HEK293T (cell line): ENCODE measurements around the gene SNX3.

Source experiments
- CTCF ChIA-PET: fragments of 350-600 bp; formaldehyde crosslinking; extraction: SDS; loops from one replicate; lab custom pipeline; 2021; ENCODE audit warnings: antibody characterized with exemption, inconsistent platforms; lab: Yijun Ruan, JAX
- POLR2A ChIA-PET: fragments of 350-600 bp; formaldehyde crosslinking; extraction: SDS; loops from one replicate; lab custom pipeline; 2020; ENCODE audit warnings: antibody characterized with exemption, inconsistent platforms; lab: Yijun Ruan, JAX
- DNase-seq: peaks from one replicate; pipeline ENCODE4 v3.0.0; 2012; ENCODE audit warnings: mixed read lengths; ENCODE audit errors: extremely low spot score
- ARNT ChIP-seq: fragments of 450-650 bp; IDR thresholded peaks from 2 replicates; pipeline ENCODE4 v1.6.1; 2017; ENCODE audit warnings: mild to moderate bottlenecking
- BHLHE40 ChIP-seq: fragments of 450-650 bp; IDR thresholded peaks from 2 replicates; pipeline ENCODE4 v1.6.1; 2016; ENCODE audit warnings: mild to moderate bottlenecking, moderate library complexity, borderline replicate concordance
- CTBP1 ChIP-seq: fragments of 450-650 bp; IDR thresholded peaks from 2 replicates; pipeline ENCODE4 v1.6.1; 2016; ENCODE audit warnings: borderline replicate concordance
- ELF4 ChIP-seq: fragments of 450-650 bp; IDR thresholded peaks from 2 replicates; pipeline ENCODE4 v1.6.1; 2017; ENCODE audit warnings: antibody characterized with exemption
- FOXA1 ChIP-seq: fragments of 450-650 bp; IDR thresholded peaks from 2 replicates; pipeline ENCODE4 v1.6.1; 2016; ENCODE audit warnings: mild to moderate bottlenecking
- FOXK2 ChIP-seq: fragments of 450-650 bp; IDR thresholded peaks from 2 replicates; pipeline ENCODE4 v1.6.1; 2016; ENCODE audit warnings: mild to moderate bottlenecking
- FOXM1 ChIP-seq: fragments of 450-650 bp; IDR thresholded peaks from 2 replicates; pipeline ENCODE4 v1.6.1; 2017; ENCODE audit warnings: mild to moderate bottlenecking, borderline replicate concordance
- HDGF ChIP-seq: fragments of 450-650 bp; IDR thresholded peaks from 2 replicates; pipeline ENCODE4 v1.6.1; 2017; ENCODE audit warnings: antibody characterized with exemption, borderline replicate concordance
- L3MBTL2 ChIP-seq: fragments of 450-650 bp; conservative IDR thresholded peaks from 2 replicates; pipeline ENCODE4 v1.6.1; 2016; ENCODE audit warnings: mild to moderate bottlenecking
- LEF1 ChIP-seq: fragments of 450-650 bp; IDR thresholded peaks from 2 replicates; pipeline ENCODE4 v1.6.1; 2017; ENCODE audit warnings: mild to moderate bottlenecking, borderline replicate concordance
- NFRKB ChIP-seq: fragments of 450-650 bp; IDR thresholded peaks from 2 replicates; pipeline ENCODE4 v1.6.1; 2016; ENCODE audit warnings: mild to moderate bottlenecking, moderate library complexity
- PKNOX1 ChIP-seq: fragments of 450-650 bp; IDR thresholded peaks from 2 replicates; pipeline ENCODE4 v1.6.1; 2016
- SP1 ChIP-seq: fragments of 450-650 bp; IDR thresholded peaks from 2 replicates; pipeline ENCODE4 v1.6.1; 2017
- SUZ12 ChIP-seq: fragments of 450-650 bp; IDR thresholded peaks from 2 replicates; pipeline ENCODE4 v1.6.1; 2016; ENCODE audit warnings: mild to moderate bottlenecking
- TARDBP ChIP-seq: fragments of 450-650 bp; IDR thresholded peaks from 2 replicates; pipeline ENCODE4 v1.6.1; 2016
- ZNF384 ChIP-seq: fragments of 450-650 bp; IDR thresholded peaks from 2 replicates; pipeline ENCODE4 v1.6.1; 2016

The SNX3 gene

GRCh38 chr6:108193131-108193530, 67.7 kb downstream of the SNX3 start:
- ChIA-PET CTCF (no interaction called here), POLR2A (no interaction called here)
- DNase-seq = no peak
- TF ChIP-seq LEF1 = no peak
- no peak for TF ChIP-seq PKNOX1
- TF ChIP-seq CTBP1 = no peak
- no peak for TF ChIP-seq FOXM1
- no peak for TF ChIP-seq HDGF
- TF ChIP-seq SUZ12 = no peak
- no peak for TF ChIP-seq NFRKB

- DNase-seq = no peak
- POLR2A ChIA-PET = no interaction called here
- TF ChIP-seq ELF4 (no peak), FOXK2 (no peak), FOXA1 (no peak), ARNT (no peak), NFRKB (no peak)
- CTCF ChIA-PET = interaction anchor here (0.7 kb wide), 1 partner anchor 10 kb away, joined by 3 read pairs; no protein-coding TSS in a partner anchor
Observed at GRCh38 chr6:108187519-108187918, 73.3 kb downstream of the SNX3 start.

- CTCF ChIA-PET = no interaction called here
- DNase-seq = no peak
- TF ChIP-seq BHLHE40 = no peak
- TF ChIP-seq CTBP1 = no peak
- POLR2A ChIA-PET = interaction anchor here (1.2 kb wide), 1 partner anchor 14 kb away, joined by 4 read pairs; no protein-coding TSS in a partner anchor
Observed at GRCh38 chr6:108186226-108186625, 74.6 kb downstream of the SNX3 start.

- DNase-seq = no peak
- ChIA-PET POLR2A (no interaction called here), CTCF (no interaction called here)
- TF ChIP-seq ZNF384 (no peak), FOXA1 (no peak), ELF4 (no peak), TARDBP (no peak), PKNOX1 (no peak), ARNT (no peak), HDGF (no peak), FOXK2 (no peak)
Observed at GRCh38 chr6:108180776-108181175, 80.1 kb downstream of the SNX3 start.

- CTCF ChIA-PET = no interaction called here
- no peak for DNase-seq
- no peak for TF ChIP-seq TARDBP
- TF ChIP-seq BHLHE40 = no peak
- POLR2A ChIA-PET = no interaction called here
Observed at GRCh38 chr6:108180266-108180665, 80.6 kb downstream of the SNX3 start.

GRCh38 chr6:108179741-108180140, 81.1 kb downstream of the SNX3 start:
- TF ChIP-seq ZNF384 (no peak), FOXM1 (no peak), ELF4 (no peak), SUZ12 (no peak), TARDBP (no peak), FOXA1 (no peak), BHLHE40 (no peak), SP1 (no peak), L3MBTL2 (no peak), PKNOX1 (no peak), ARNT (no peak), LEF1 (no peak), HDGF (no peak), FOXK2 (no peak), NFRKB (no peak), CTBP1 (no peak)
- ChIA-PET CTCF (no interaction called here), POLR2A (no interaction called here)
- DNase-seq = no peak

- CTCF ChIA-PET = no interaction called here
- POLR2A ChIA-PET = no interaction called here
- no peak for TF ChIP-seq BHLHE40
- no peak for TF ChIP-seq ZNF384
- TF ChIP-seq HDGF = no peak
- TF ChIP-seq CTBP1 = no peak
- TF ChIP-seq ELF4 = no peak
- TF ChIP-seq FOXM1 = no peak
- TF ChIP-seq NFRKB = no peak
- TF ChIP-seq FOXA1 = no peak
- TF ChIP-seq SUZ12 = no peak
- no peak for TF ChIP-seq ARNT
- no peak for TF ChIP-seq L3MBTL2
- TF ChIP-seq SP1 = no peak
- TF ChIP-seq PKNOX1 = no peak
- no peak for TF ChIP-seq FOXK2
- TF ChIP-seq TARDBP = no peak
- no peak for DNase-seq
Observed at GRCh38 chr6:108176281-108177089, 84.4 kb downstream of the SNX3 start.
